HEK293T (cell line): ENCODE results near the gene SMIM29.

Experiments
- CTCF ChIA-PET: fragments of 350-600 bp; formaldehyde crosslinking; extraction: SDS; loops from one replicate; lab custom pipeline; 2021; ENCODE audit warnings: antibody characterized with exemption, inconsistent platforms; lab: Yijun Ruan, JAX
- POLR2A ChIA-PET: fragments of 350-600 bp; formaldehyde crosslinking; extraction: SDS; loops from one replicate; lab custom pipeline; 2020; ENCODE audit warnings: antibody characterized with exemption, inconsistent platforms; lab: Yijun Ruan, JAX
- DNase-seq: peaks from one replicate; pipeline ENCODE4 v3.0.0; 2012; ENCODE audit warnings: mixed read lengths; ENCODE audit errors: extremely low spot score
- ARNT ChIP-seq: fragments of 450-650 bp; IDR thresholded peaks from 2 replicates; pipeline ENCODE4 v1.6.1; 2017; ENCODE audit warnings: mild to moderate bottlenecking
- BHLHE40 ChIP-seq: fragments of 450-650 bp; IDR thresholded peaks from 2 replicates; pipeline ENCODE4 v1.6.1; 2016; ENCODE audit warnings: mild to moderate bottlenecking, moderate library complexity, borderline replicate concordance
- CTBP1 ChIP-seq: fragments of 450-650 bp; IDR thresholded peaks from 2 replicates; pipeline ENCODE4 v1.6.1; 2016; ENCODE audit warnings: borderline replicate concordance
- ELF4 ChIP-seq: fragments of 450-650 bp; IDR thresholded peaks from 2 replicates; pipeline ENCODE4 v1.6.1; 2017; ENCODE audit warnings: antibody characterized with exemption
- FOXA1 ChIP-seq: fragments of 450-650 bp; IDR thresholded peaks from 2 replicates; pipeline ENCODE4 v1.6.1; 2016; ENCODE audit warnings: mild to moderate bottlenecking
- FOXK2 ChIP-seq: fragments of 450-650 bp; IDR thresholded peaks from 2 replicates; pipeline ENCODE4 v1.6.1; 2016; ENCODE audit warnings: mild to moderate bottlenecking
- FOXM1 ChIP-seq: fragments of 450-650 bp; IDR thresholded peaks from 2 replicates; pipeline ENCODE4 v1.6.1; 2017; ENCODE audit warnings: mild to moderate bottlenecking, borderline replicate concordance
- HDGF ChIP-seq: fragments of 450-650 bp; IDR thresholded peaks from 2 replicates; pipeline ENCODE4 v1.6.1; 2017; ENCODE audit warnings: antibody characterized with exemption, borderline replicate concordance
- L3MBTL2 ChIP-seq: fragments of 450-650 bp; conservative IDR thresholded peaks from 2 replicates; pipeline ENCODE4 v1.6.1; 2016; ENCODE audit warnings: mild to moderate bottlenecking
- LEF1 ChIP-seq: fragments of 450-650 bp; IDR thresholded peaks from 2 replicates; pipeline ENCODE4 v1.6.1; 2017; ENCODE audit warnings: mild to moderate bottlenecking, borderline replicate concordance
- NFRKB ChIP-seq: fragments of 450-650 bp; IDR thresholded peaks from 2 replicates; pipeline ENCODE4 v1.6.1; 2016; ENCODE audit warnings: mild to moderate bottlenecking, moderate library complexity
- PKNOX1 ChIP-seq: fragments of 450-650 bp; IDR thresholded peaks from 2 replicates; pipeline ENCODE4 v1.6.1; 2016
- SP1 ChIP-seq: fragments of 450-650 bp; IDR thresholded peaks from 2 replicates; pipeline ENCODE4 v1.6.1; 2017
- SUZ12 ChIP-seq: fragments of 450-650 bp; IDR thresholded peaks from 2 replicates; pipeline ENCODE4 v1.6.1; 2016; ENCODE audit warnings: mild to moderate bottlenecking
- TARDBP ChIP-seq: fragments of 450-650 bp; IDR thresholded peaks from 2 replicates; pipeline ENCODE4 v1.6.1; 2016
- ZNF384 ChIP-seq: fragments of 450-650 bp; IDR thresholded peaks from 2 replicates; pipeline ENCODE4 v1.6.1; 2016

Gene SMIM29

GRCh38 chr6:34231566-34232336, 17.1 kb downstream of the SMIM29 start:
- TF ChIP-seq TARDBP, result no peak
- no peak for TF ChIP-seq FOXA1
- no peak for TF ChIP-seq SUZ12
- no peak for TF ChIP-seq PKNOX1
- TF ChIP-seq ZNF384, result no peak
- no peak for TF ChIP-seq HDGF
- no peak for TF ChIP-seq BHLHE40
- TF ChIP-seq FOXK2, result no peak
- no peak for DNase-seq
- POLR2A ChIA-PET, result interaction anchor here (1.6 kb wide), 1 partner anchor 8 kb away, joined by 3 read pairs; no protein-coding TSS in a partner anchor
- CTCF ChIA-PET, result no interaction called here

- TF ChIP-seq NFRKB, result no peak
- TF ChIP-seq L3MBTL2, result no peak
- TF ChIP-seq BHLHE40, result no peak
- no peak for TF ChIP-seq TARDBP
- no peak for TF ChIP-seq PKNOX1
- no peak for TF ChIP-seq FOXM1
- TF ChIP-seq FOXK2, result no peak
- no peak for TF ChIP-seq LEF1
- no peak for TF ChIP-seq FOXA1
- TF ChIP-seq CTBP1, result no peak
Observed at GRCh38 chr6:34230653-34231371, 18.0 kb downstream of the SMIM29 start.

GRCh38 chr6:34229877-34230276, 18.9 kb downstream of the SMIM29 start:
- POLR2A ChIA-PET, result no interaction called here
- TF ChIP-seq HDGF (no peak), FOXA1 (no peak), L3MBTL2 (no peak), ARNT (no peak), CTBP1 (no peak), BHLHE40 (no peak), NFRKB (no peak), SUZ12 (no peak), PKNOX1 (no peak), TARDBP (no peak), FOXK2 (no peak), ZNF384 (no peak), FOXM1 (no peak), LEF1 (no peak), ELF4 (no peak), SP1 (no peak)
- CTCF ChIA-PET, result interaction anchor here (0.7 kb wide), 1 partner anchor 540 kb away, joined by 3 read pairs; no protein-coding TSS in a partner anchor
- DNase-seq, result no peak

More at GRCh38 chr6:34230653-34231371, 18.0 kb downstream of the SMIM29 start:
- no peak for DNase-seq
- ChIA-PET CTCF (no interaction called here), POLR2A (no interaction called here)

GRCh38 chr6:34227761-34228421, 20.9 kb downstream of the SMIM29 start:
- POLR2A ChIA-PET, result interaction anchor here (2.2 kb wide), 1 partner anchor 9 kb away, joined by 14 read pairs; the partner anchor contains the start of gene HMGA1
- DNase-seq, result no peak
- CTCF ChIA-PET, result interaction anchor here (1.4 kb wide), 1 partner anchor 176 kb away, joined by 3 read pairs; no protein-coding TSS in a partner anchor
- TF ChIP-seq L3MBTL2, result no peak
- no peak for TF ChIP-seq FOXK2
- TF ChIP-seq HDGF, result no peak
- no peak for TF ChIP-seq SUZ12
- TF ChIP-seq SP1, result no peak
- no peak for TF ChIP-seq CTBP1
- no peak for TF ChIP-seq ELF4
- no peak for TF ChIP-seq ARNT
- TF ChIP-seq LEF1, result no peak
- no peak for TF ChIP-seq NFRKB
- TF ChIP-seq FOXM1, result no peak
- TF ChIP-seq TARDBP, result no peak
- no peak for TF ChIP-seq FOXA1
- no peak for TF ChIP-seq ZNF384
- TF ChIP-seq BHLHE40, result no peak
- no peak for TF ChIP-seq PKNOX1
